Hair follicle dermal papilla cell (primary cell): ENCODE data around the gene PATE4. TPM values are rescaled to one million over a fixed set of nuclear protein-coding genes. Genes with fewer than 3 reads are reported as not detected.

Experiments
- total RNA-seq: library from RNA; depleted of rRNA; stranded (reverse); fragments of >200 nt; gene quantifications from 2 replicates; pipeline ENCODE4 v1.2.3, GENCODE V29; 2012

PATE4 gene
- total RNA-seq, result not detected in 2 replicates

GRCh38 chr11:125833016-125833415 lies at the start of gene PATE4:
TSS of gene PATE4 (plus strand) at chr11:125833316. CDS start at chr11:125833360, 44 bp downstream.

DNA sequence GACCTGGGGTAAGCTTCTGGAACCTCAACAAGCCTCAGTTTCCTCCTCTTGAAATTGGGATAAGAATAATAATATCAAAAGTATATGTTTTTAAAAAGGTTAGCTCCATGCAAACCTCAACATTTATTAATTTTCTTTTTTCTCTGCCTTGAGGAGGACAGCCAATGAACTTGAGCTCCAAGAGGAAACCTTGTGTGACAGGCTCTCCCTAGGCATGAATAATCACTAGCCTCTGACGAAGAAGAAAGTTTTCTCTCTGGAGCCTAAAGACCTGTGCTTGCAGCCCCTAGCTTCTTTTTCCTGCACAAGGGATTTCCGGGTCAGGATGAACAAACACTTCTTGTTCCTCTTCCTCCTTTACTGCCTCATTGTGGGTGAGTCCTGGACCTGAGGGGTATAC lies 45.3 kb upstream of the PATE4 start, which contains the start of gene PATE3:
Gene PATE3, plus strand, starts transcription at position 301 of the 400 bp plus-strand sequence. Its CDS starts 25 bp downstream, at position 326.

GRCh38 chr11:125887373-125888324 lies 54.5 kb downstream of the PATE4 start, which contains the start of gene HYLS1:
TSS of gene HYLS1 (plus strand) at chr11:125887668. CDS start at chr11:125899369, 11,701 bp downstream.

Other genes starting within 250 kb of the PATE4 start
- 249 and 266 TPM in 2 replicates for gene STT3A, start 240.5 kb upstream of the PATE4 start, total RNA-seq
- 20.4 and 25.0 TPM in 2 replicates for gene CHEK1, start 208.2 kb upstream of the PATE4 start, total RNA-seq
- gene ACRV1, start 152.5 kb upstream of the PATE4 start, total RNA-seq, result not detected in 2 replicates
- gene PATE1, start 87.0 kb upstream of the PATE4 start, total RNA-seq, result not detected in 2 replicates
- not detected in 2 replicates for gene PATE2, start 54.5 kb upstream of the PATE4 start, total RNA-seq
- gene PATE3, start 45.2 kb upstream of the PATE4 start, total RNA-seq, result not detected in 2 replicates
- gene HYLS1, start 54.4 kb downstream of the PATE4 start, total RNA-seq, result 5.8 and 7.3 TPM in 2 replicates
- gene PUS3, start 69.9 kb downstream of the PATE4 start, total RNA-seq, result 8.3 and 10.7 TPM in 2 replicates
- gene DDX25, start 71.2 kb downstream of the PATE4 start, total RNA-seq, result 0.16 TPM in 1 of 2 replicates, not detected in the other
- gene VSIG10L2, start 112.7 kb downstream of the PATE4 start, total RNA-seq, result under 0.01 and 0.36 TPM in 2 replicates
- gene CDON, start 229.6 kb downstream of the PATE4 start, total RNA-seq, result 368 and 408 TPM in 2 replicates